A549 treated with DMSO at 1 μM for 4 hours (cell line): ENCODE measurements around the gene HNRNPD. TPM values are rescaled to one million over a fixed set of nuclear protein-coding genes. Genes with fewer than 3 reads are reported as not detected.

ENCODE experiments used
- total RNA-seq: library from RNA; stranded (reverse); fragments of 200-300 nt; extraction: Qiagen RNA extraction; gene quantifications from 5 replicates; pipeline ENCODE4 v1.2.3, GENCODE V29; 2022; ENCODE audit warnings: low read depth

HNRNPD gene
- 232 to 335 TPM (median 248 TPM) in 5 replicates for total RNA-seq

GRCh38 chr4:82373816-82374625, at the start of gene HNRNPD:
TSS of gene HNRNPD (minus strand) at chr4:82373991. CDS start at chr4:82373678, 313 bp downstream.

Other genes starting within 250 kb of the HNRNPD start
- gene HNRNPDL, start 56.5 kb upstream of the HNRNPD start, total RNA-seq, result 202 to 381 TPM (median 270 TPM) in 5 replicates
- 29.6 to 35.8 TPM (median 32.9 TPM) in 5 replicates for gene ENOPH1, start 56.6 kb upstream of the HNRNPD start, total RNA-seq
- 0.75 to 1.6 TPM (median 0.89 TPM) in 5 replicates for gene TMEM150C, start 188.0 kb upstream of the HNRNPD start, total RNA-seq